Cardiac muscle cell (in vitro differentiated cells and primary cell): Measurements from ENCODE around the gene MAD1L1. TPM values are rescaled to one million over a fixed set of nuclear protein-coding genes. Genes with fewer than 3 reads are reported as not detected.
A peak's percentile ranks its signal among the peaks of the same experiment; 100 is the strongest.

ENCODE experiments used
- DNase-seq, 2 donors: peaks; one replicate each; pipeline versions ENCODE4 v3.0.0 to v3.0.0-alpha.2; 2010 to 2017; ENCODE audit warnings: low read depth in 1 of 2, low spot score in 1 of 2
- H3K27ac ChIP-seq: fragments of 200-600 bp; sonication (generic); 2 replicates; pipeline ENCODE4 v1.5.1; 2016
- H3K27me3 ChIP-seq: fragments of 200-600 bp; sonication (generic); 2 replicates; pipeline ENCODE4 v1.6.0; 2016; ENCODE audit warnings: control low read depth
- H3K36me3 ChIP-seq: fragments of 200-600 bp; sonication (generic); 2 replicates; pipeline ENCODE4 v1.5.1; 2016; ENCODE audit warnings: control low read depth
- H3K4me1 ChIP-seq: fragments of 200-600 bp; sonication (generic); 2 replicates; pipeline ENCODE4 v1.8.1; 2017; ENCODE audit warnings: low read depth, mild to moderate bottlenecking, mixed run types
- H3K4me3 ChIP-seq: fragments of 200-600 bp; sonication (generic); 2 replicates; pipeline ENCODE4 v1.5.1; 2016; ENCODE audit warnings: mild to moderate bottlenecking
- H3K9me3 ChIP-seq: fragments of 200-600 bp; sonication (generic); 2 replicates; pipeline ENCODE4 v1.5.1; 2017; ENCODE audit warnings: low read depth, mild to moderate bottlenecking, control low read depth
- CTCF ChIP-seq: IDR thresholded peaks from 2 replicates; pipeline ENCODE4 v1.5.1; 2012; ENCODE audit warnings: low read depth, mild to moderate bottlenecking, low read length
- polyA plus RNA-seq: library from polyadenylated mRNA; unstranded; fragments of >200 nt; fragmentation: Nextera tagmentation; extraction: Ambion mirVana; gene quantifications from 2 replicates; pipeline ENCODE4 v1.2.1, GENCODE V29; 2016
- total RNA-seq: library from RNA; depleted of rRNA; stranded (reverse); fragments of >200 nt; gene quantifications from 2 replicates; pipeline ENCODE4 v1.2.3, GENCODE V29; 2016

Gene MAD1L1
- total and polyA plus RNA-seq, 2 experiments from 2014 or later, result 38.3 to 56.2 TPM

DNA sequence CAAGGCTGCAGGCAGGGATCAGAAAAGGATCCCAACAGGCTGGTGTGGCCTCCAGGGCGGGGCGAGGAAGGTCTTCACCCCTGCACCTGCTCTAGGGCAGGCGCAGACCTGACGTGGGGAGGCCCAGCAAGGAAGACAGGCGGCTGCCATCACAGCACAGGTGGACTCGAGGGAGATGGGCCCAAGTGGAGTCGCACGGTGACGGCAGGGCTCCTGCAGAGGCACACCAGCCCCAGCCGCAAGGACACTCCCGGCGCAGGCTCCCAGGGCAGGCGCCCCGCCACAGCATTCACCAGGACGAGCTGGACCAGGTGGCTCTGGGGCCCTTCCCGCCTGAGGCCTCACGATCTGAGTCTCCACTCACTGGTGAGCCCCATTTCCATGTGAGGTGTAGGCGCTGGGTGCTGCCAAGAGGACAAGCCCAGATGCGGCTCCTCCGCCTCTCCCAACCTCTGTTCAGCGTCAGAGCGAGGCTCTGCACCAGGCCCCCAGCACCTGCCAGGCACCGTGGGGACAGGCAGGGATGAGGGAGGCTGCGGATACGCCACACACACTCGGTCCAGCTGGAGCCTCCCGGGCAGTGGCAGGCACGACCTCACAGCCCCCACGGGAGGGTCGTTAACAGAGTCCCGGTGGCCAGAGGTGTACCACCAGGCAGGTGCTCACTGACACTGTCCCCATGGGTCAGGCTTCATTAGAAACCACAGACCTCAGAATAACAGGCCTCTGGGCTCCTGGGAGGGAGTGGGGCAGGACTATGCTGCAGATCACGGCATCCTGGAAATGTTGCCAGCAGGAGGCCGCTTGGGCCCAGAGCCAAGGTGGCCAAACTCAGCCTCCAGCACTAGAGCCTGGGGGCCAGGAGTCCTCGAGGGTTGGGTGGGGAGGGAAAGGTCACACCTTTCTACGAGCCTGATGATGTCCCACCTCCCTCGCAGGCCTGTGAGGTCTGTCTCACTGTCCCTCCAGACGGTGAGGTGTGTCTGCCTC is 111.6 kb downstream of the MAD1L1 start:
- peaks cover 3% of the 10 kb centered on the region for H3K4me1 ChIP-seq
- no peaks in the 10 kb centered on the region for H3K27me3 ChIP-seq

GRCh38 chr7:2120251-2120660 is 112.5 kb downstream of the MAD1L1 start:
- Histone ChIP-seq H3K36me3 (no peaks in the 10 kb centered on the region), H3K9me3 (no peaks in the 10 kb centered on the region), H3K27ac (no peak overlapping the region), H3K4me3 (no peak overlapping the region), H3K27me3 (no peaks in the 10 kb centered on the region), H3K4me1 (peaks cover 3% of the 10 kb centered on the region)
- no peak for TF ChIP-seq CTCF
- DNase-seq, result peak in 1 of 2 donors; percentile 12

More for the DNA sequence above, 111.6 kb downstream of the MAD1L1 start:
- TF ChIP-seq CTCF, result no peak
- no peak overlapping the region for H3K4me3 ChIP-seq
- H3K36me3 ChIP-seq, result no peaks in the 10 kb centered on the region
- no peak overlapping the region for H3K27ac ChIP-seq
- no peaks in the 10 kb centered on the region for H3K9me3 ChIP-seq
- peak in 1 of 2 donors; percentile 30 for DNase-seq

- Histone ChIP-seq H3K9me3 (no peaks in the 10 kb centered on the region), H3K4me3 (no peak overlapping the region), H3K36me3 (no peaks in the 10 kb centered on the region), H3K27me3 (no peaks in the 10 kb centered on the region), H3K27ac (no peak overlapping the region), H3K4me1 (peaks cover 3% of the 10 kb centered on the region)
- DNase-seq, result no peak
- no peak for TF ChIP-seq CTCF
Measured at GRCh38 chr7:2118630-2119190, 114.0 kb downstream of the MAD1L1 start.

- no peak for DNase-seq
- Histone ChIP-seq H3K27ac (no peak overlapping the region), H3K4me1 (peaks cover 3% of the 10 kb centered on the region), H3K36me3 (no peaks in the 10 kb centered on the region), H3K27me3 (no peaks in the 10 kb centered on the region), H3K9me3 (no peaks in the 10 kb centered on the region), H3K4me3 (no peak overlapping the region)
- TF ChIP-seq CTCF, result no peak
Measured at GRCh38 chr7:2118056-2118455, 114.7 kb downstream of the MAD1L1 start.

GRCh38 chr7:2117646-2118045 is 115.1 kb downstream of the MAD1L1 start:
- no peak for TF ChIP-seq CTCF
- no peak overlapping the region for H3K27ac ChIP-seq
- H3K27me3 ChIP-seq, result no peaks in the 10 kb centered on the region
- no peaks in the 10 kb centered on the region for H3K9me3 ChIP-seq
- no peaks in the 10 kb centered on the region for H3K36me3 ChIP-seq
- DNase-seq, result no peak
- H3K4me3 ChIP-seq, result no peak overlapping the region
- H3K4me1 ChIP-seq, result peaks cover 3% of the 10 kb centered on the region
